ENCODE data around the gene SLC34A1.

The SLC34A1 gene

GRCh38 chr5:177383181-177383580 lies 1.1 kb upstream of the SLC34A1 start:
- no peaks in the 10 kb centered on the region for H3K9me3 ChIP-seq (ENCODE audit: insufficient read depth, low read length, severe bottlenecking)
- no peak overlapping the region for H3K9ac ChIP-seq (ENCODE audit: low read depth, low read length)
- DNase-seq = no peak
- no peak for TF ChIP-seq CTCF (IDR thresholded peaks at IDR 0.05; ENCODE audit: borderline replicate concordance, extremely low read depth, low read length, poor library complexity, severe bottlenecking)
- no peak for TF ChIP-seq EZH2 (IDR thresholded peaks at IDR 0.05; ENCODE audit: borderline replicate concordance, low read depth, low read length, severe bottlenecking)
- no peaks in the 10 kb centered on the region for H3K79me2 ChIP-seq (ENCODE audit: insufficient read depth, low read length)
- H3K27me3 ChIP-seq (ENCODE audit: insufficient read depth, low read length, poor library complexity) = no peaks in the 10 kb centered on the region
- no peak for ATAC-seq (ENCODE audit: insufficient read depth, low read depth)
- H3K4me2 ChIP-seq (ENCODE audit: insufficient read depth, low read length) = no peak overlapping the region
- no peaks in the 10 kb centered on the region for H3K4me1 ChIP-seq (ENCODE audit: insufficient read depth, low read length)
- no peak overlapping the region for H3K4me3 ChIP-seq (ENCODE audit: low read depth in 1 of 2, low read length in 2 of 2)
- no peaks in the 10 kb centered on the region for H4K20me1 ChIP-seq (ENCODE audit: insufficient read depth, low read length)
- no peak overlapping the region for H2AFZ ChIP-seq (ENCODE audit: low read depth, low read length)
- no peak overlapping the region for H3K27ac ChIP-seq (ENCODE audit: low read length)
- no peaks in the 10 kb centered on the region for H3K36me3 ChIP-seq (ENCODE audit: insufficient read depth, low read length)

- DNase-seq (no peak), ATAC-seq (ENCODE audit: insufficient read depth, low read depth) (no peak)
- no peak overlapping the region for H3K4me2 ChIP-seq (ENCODE audit: insufficient read depth, low read length)
- H2AFZ ChIP-seq (ENCODE audit: low read depth, low read length) = no peak overlapping the region
- no peak overlapping the region for H3K27ac ChIP-seq (ENCODE audit: low read length)
- no peaks in the 10 kb centered on the region for H3K79me2 ChIP-seq (ENCODE audit: insufficient read depth, low read length)
- peaks cover 17% of the 10 kb centered on the region for H3K27me3 ChIP-seq (ENCODE audit: insufficient read depth, low read length, poor library complexity)
- H4K20me1 ChIP-seq (ENCODE audit: insufficient read depth, low read length) = no peaks in the 10 kb centered on the region; the same call in 1 of the 2 replicates
- H3K9me3 ChIP-seq (ENCODE audit: insufficient read depth, low read length, severe bottlenecking) = no peaks in the 10 kb centered on the region
- H3K4me1 ChIP-seq (ENCODE audit: insufficient read depth, low read length) = peaks cover 2% of the 10 kb centered on the region
- H3K36me3 ChIP-seq (ENCODE audit: insufficient read depth, low read length) = no peaks in the 10 kb centered on the region
- no peak overlapping the region for H3K9ac ChIP-seq (ENCODE audit: low read depth, low read length)
- TF ChIP-seq CTCF (IDR thresholded peaks at IDR 0.05; ENCODE audit: borderline replicate concordance, extremely low read depth, low read length, poor library complexity, severe bottlenecking) (no peak), EZH2 (IDR thresholded peaks at IDR 0.05; ENCODE audit: borderline replicate concordance, low read depth, low read length, severe bottlenecking) (no peak)
- H3K4me3 ChIP-seq (ENCODE audit: low read depth in 1 of 2, low read length in 2 of 2) = no peak overlapping the region
These were observed 1.5 kb downstream of the SLC34A1 start for GRCh38 chr5:177385720-177386119.

- DNase-seq (no peak), ATAC-seq (ENCODE audit: insufficient read depth, low read depth) (no peak)
- Histone ChIP-seq H4K20me1 (ENCODE audit: insufficient read depth, low read length) (no peaks in the 10 kb centered on the region; the same call in 1 of the 2 replicates), H3K27ac (ENCODE audit: low read length) (no peak overlapping the region), H3K4me2 (ENCODE audit: insufficient read depth, low read length) (no peak overlapping the region), H3K4me3 (ENCODE audit: low read depth in 1 of 2, low read length in 2 of 2) (no peak overlapping the region), H3K9ac (ENCODE audit: low read depth, low read length) (no peak overlapping the region), H3K4me1 (ENCODE audit: insufficient read depth, low read length) (peaks cover 6% of the 10 kb centered on the region), H2AFZ (ENCODE audit: low read depth, low read length) (no peak overlapping the region), H3K79me2 (ENCODE audit: insufficient read depth, low read length) (no peaks in the 10 kb centered on the region), H3K36me3 (ENCODE audit: insufficient read depth, low read length) (no peaks in the 10 kb centered on the region), H3K9me3 (ENCODE audit: insufficient read depth, low read length, severe bottlenecking) (no peaks in the 10 kb centered on the region), H3K27me3 (ENCODE audit: insufficient read depth, low read length, poor library complexity) (peaks cover 17% of the 10 kb centered on the region)
- TF ChIP-seq CTCF (IDR thresholded peaks at IDR 0.05; ENCODE audit: borderline replicate concordance, extremely low read depth, low read length, poor library complexity, severe bottlenecking) = no peak
- no peak for TF ChIP-seq EZH2 (IDR thresholded peaks at IDR 0.05; ENCODE audit: borderline replicate concordance, low read depth, low read length, severe bottlenecking)
These were observed 2.3 kb downstream of the SLC34A1 start for GRCh38 chr5:177386542-177386941.

- H3K79me2 ChIP-seq (ENCODE audit: insufficient read depth, low read length) = no peaks in the 10 kb centered on the region
- no peaks in the 10 kb centered on the region for H3K9me3 ChIP-seq (ENCODE audit: insufficient read depth, low read length, severe bottlenecking)
- H2AFZ ChIP-seq (ENCODE audit: low read depth, low read length) = no peak overlapping the region
- H3K27ac ChIP-seq (ENCODE audit: low read length) = no peak overlapping the region
- DNase-seq (no peak), ATAC-seq (ENCODE audit: insufficient read depth, low read depth) (no peak)
- H3K27me3 ChIP-seq (ENCODE audit: insufficient read depth, low read length, poor library complexity) = peaks cover 17% of the 10 kb centered on the region
- no peaks in the 10 kb centered on the region for H3K36me3 ChIP-seq (ENCODE audit: insufficient read depth, low read length)
- peaks cover 6% of the 10 kb centered on the region for H3K4me1 ChIP-seq (ENCODE audit: insufficient read depth, low read length)
- H4K20me1 ChIP-seq (ENCODE audit: insufficient read depth, low read length) = no peaks in the 10 kb centered on the region; the same call in 1 of the 2 replicates
- no peak overlapping the region for H3K9ac ChIP-seq (ENCODE audit: low read depth, low read length)
- H3K4me2 ChIP-seq (ENCODE audit: insufficient read depth, low read length) = no peak overlapping the region
- no peak overlapping the region for H3K4me3 ChIP-seq (ENCODE audit: low read depth in 1 of 2, low read length in 2 of 2)
- TF ChIP-seq EZH2 (IDR thresholded peaks at IDR 0.05; ENCODE audit: borderline replicate concordance, low read depth, low read length, severe bottlenecking) (no peak), CTCF (IDR thresholded peaks at IDR 0.05; ENCODE audit: borderline replicate concordance, extremely low read depth, low read length, poor library complexity, severe bottlenecking) (no peak)
These were observed 3.2 kb downstream of the SLC34A1 start for GRCh38 chr5:177387405-177387804.

Measured in DND-41 (cell line).